T-helper 2 cell (primary cell): ENCODE results near the gene FTCD.
"Not testable (repeated sequence)": the region's sequence is repeated elsewhere in the genome, so short reads cannot be mapped to it uniquely, and the experiment has no call there.

Source experiments
- DNase-seq, 5 experiments: peaks; one replicate each; pipeline versions ENCODE4 v3.0.0 to v3.0.0-alpha.2; 2012 to 2022

FTCD gene

GRCh38 chr21:46151989-46152926, 3.1 kb downstream of the FTCD start:
- DNase-seq = no peak

GRCh38 chr21:46151261-46151988, 4.0 kb downstream of the FTCD start:
- DNase-seq = peak in 1 of 5 experiments; percentile 3

GRCh38 chr21:46150491-46151121, 4.8 kb downstream of the FTCD start:
- no peak for DNase-seq

- DNase-seq = peak in 1 of 5 experiments; percentile 5
These were observed 5.3 kb downstream of the FTCD start for GRCh38 chr21:46150073-46150472.

- DNase-seq = peak in 1 of 5 experiments; percentile 2
These were observed 6.0 kb downstream of the FTCD start for GRCh38 chr21:46149205-46149901.

GRCh38 chr21:46148106-46148505, 7.3 kb downstream of the FTCD start:
- DNase-seq = peak in 1 of 5 experiments; percentile 1

GRCh38 chr21:46147429-46147828, 8.0 kb downstream of the FTCD start:
- DNase-seq = peak in 3 of 5 experiments; percentile 18 to 67 (median 29)

- DNase-seq = peak in 1 of 5 experiments; percentile 1
These were observed 8.5 kb downstream of the FTCD start for GRCh38 chr21:46146856-46147255.

GRCh38 chr21:46145840-46146691, 9.3 kb downstream of the FTCD start:
- DNase-seq = peak in 1 of 5 experiments; percentile 3

GRCh38 chr21:46145159-46145839, 10.1 kb downstream of the FTCD start:
- DNase-seq = no peak

GRCh38 chr21:46144464-46145070, 10.8 kb downstream of the FTCD start:
- DNase-seq = peak in 1 of 5 experiments; percentile 15

GRCh38 chr21:46142582-46143473, 12.6 kb downstream of the FTCD start:
- DNase-seq = no peak

- DNase-seq = no peak
These were observed 13.4 kb downstream of the FTCD start for GRCh38 chr21:46141767-46142581.

- not testable (repeated sequence) for DNase-seq
These were observed 14.9 kb downstream of the FTCD start for GRCh38 chr21:46140352-46141003.

- DNase-seq = no peak
These were observed 15.7 kb downstream of the FTCD start for GRCh38 chr21:46139686-46140085.

- no peak for DNase-seq
These were observed 16.9 kb downstream of the FTCD start for GRCh38 chr21:46138383-46138970.

- no peak for DNase-seq
These were observed 17.5 kb downstream of the FTCD start for GRCh38 chr21:46137908-46138307.
